GM12878 (cell line): ENCODE data around the gene DPP6. TPM values are rescaled to one million over a fixed set of nuclear protein-coding genes. Genes with fewer than 3 reads are reported as not detected.

ENCODE experiments used
- ATAC-seq: fragments of 200-7000 bp; cut with Tn5 transposase; 3 replicates; pipeline ENCODE4 v1.9.1; 2020; ENCODE audit warnings: mild to moderate bottlenecking, moderate library complexity
- BruUV-seq: library from RNA; stranded (reverse); fragments of 400-500 nt; replicated peaks from 2 replicates; lab custom pipeline; 2021; lab: Mats Ljungman, UMichigan
- CTCF ChIA-PET: fragments of 300-600 bp; sonication (Branson Sonifier 250); formaldehyde crosslinking; extraction: SDS; loops from one replicate; lab custom pipeline; 2021; ENCODE audit warnings: inconsistent platforms; lab: Yijun Ruan, JAX
- POLR2A ChIA-PET: fragments of 350-600 bp; formaldehyde crosslinking; extraction: SDS; loops from one replicate; lab custom pipeline; 2021; ENCODE audit warnings: inconsistent platforms; lab: Charles Lee
- RAD21 ChIA-PET: fragments of 300-600 bp; sonication (Branson Sonifier 250); formaldehyde crosslinking; loops from one replicate; lab custom pipeline; 2023; ENCODE audit warnings: antibody characterized with exemption; ENCODE audit not compliant: unreplicated experiment; lab: Charles Lee
- SMC1A ChIA-PET: fragments of 300-600 bp; sonication (Branson Sonifier 250); formaldehyde crosslinking; loops from one replicate; lab custom pipeline; 2023; ENCODE audit not compliant: unreplicated experiment, uncharacterized antibody; lab: Charles Lee
- DNase-seq: peaks from one replicate; pipeline ENCODE4 v3.0.0-alpha.2; 2011; ENCODE audit warnings: low read depth, low spot score
- FAIRE-seq: peaks from 3 replicates; lab custom pipeline; 2011; peaks lifted over from hg19 to GRCh38; lab: Jason Lieb, UNC
- H2AFZ ChIP-seq: 2 replicates; pipeline ENCODE4 v1.6.0; 2011; ENCODE audit warnings: low read depth, low read length, control low read depth; ENCODE audit not compliant: control insufficient read depth
- H3K27ac ChIP-seq: 2 replicates; pipeline ENCODE4 v1.5.1; 2011; ENCODE audit warnings: control low read depth; ENCODE audit not compliant: control insufficient read depth, insufficient read depth
- H3K27me3 ChIP-seq, 2 experiments: replicated peaks in 1 of 2; 2 replicates each; pipeline versions ENCODE4 v1.6.0 to v1.6.1; 2011; ENCODE audit warnings: low read length in 1 of 2; ENCODE audit not compliant: control insufficient read depth in 2 of 2, insufficient read depth in 2 of 2
- H3K36me3 ChIP-seq, 2 experiments: 2 replicates each; pipeline ENCODE4 v1.5.1; 2011; ENCODE audit warnings: low read length in 1 of 2; ENCODE audit not compliant: control insufficient read depth in 2 of 2, insufficient read depth in 2 of 2
- H3K4me1 ChIP-seq: 2 replicates; pipeline ENCODE4 v1.6.1; 2011; ENCODE audit warnings: mild to moderate bottlenecking, low read length, moderate library complexity, mixed read lengths; ENCODE audit not compliant: control insufficient read depth, insufficient read depth
- H3K4me2 ChIP-seq: 2 replicates; pipeline ENCODE4 v1.6.0; 2011; ENCODE audit warnings: control low read depth; ENCODE audit not compliant: control insufficient read depth, insufficient read depth
- H3K4me3 ChIP-seq: fragments of 200-600 bp; sonication (generic); 2 replicates; pipeline ENCODE4 v1.5.1; 2016
- H3K79me2 ChIP-seq: 2 replicates; pipeline ENCODE4 v1.6.0; 2011; ENCODE audit warnings: low read length; ENCODE audit not compliant: control insufficient read depth, insufficient read depth
- H3K9ac ChIP-seq: 2 replicates; pipeline ENCODE4 v1.8.0; 2011; ENCODE audit warnings: low read length, control low read depth, mixed read lengths; ENCODE audit not compliant: control insufficient read depth, insufficient read depth
- H3K9me3 ChIP-seq: replicated peaks from 3 replicates; pipeline ENCODE4 v1.5.1; 2011; ENCODE audit warnings: mild to moderate bottlenecking, low read length; ENCODE audit not compliant: control insufficient read depth, insufficient read depth
- H4K20me1 ChIP-seq: 2 replicates; pipeline ENCODE4 v1.6.0; 2011; ENCODE audit not compliant: control insufficient read depth, insufficient read depth
- BCLAF1 ChIP-seq: fragments of 450-650 bp; IDR thresholded peaks from 2 replicates; pipeline ENCODE4 v1.6.1; 2017; ENCODE audit warnings: antibody characterized with exemption, mild to moderate bottlenecking, moderate library complexity
- FOXM1 ChIP-seq: IDR thresholded peaks from 2 replicates; pipeline ENCODE4 v1.6.1; 2012; ENCODE audit warnings: low read depth, mild to moderate bottlenecking, inconsistent platforms, low read length, moderate library complexity
- HSF1 ChIP-seq: fragments of 150-350 bp; IDR thresholded peaks from 2 replicates; pipeline ENCODE4 v1.6.1; 2014; ENCODE audit warnings: mild to moderate bottlenecking, low read depth, low read length
- JUND ChIP-seq: IDR thresholded peaks from 2 replicates; pipeline ENCODE4 v1.6.1; 2012; ENCODE audit warnings: low read depth, mild to moderate bottlenecking, low read length, improper control_type of control experiment, moderate library complexity
- KAT2A ChIP-seq: conservative IDR thresholded peaks from 2 replicates; pipeline ENCODE4 v1.6.1; 2011; ENCODE audit warnings: low read depth, low read length; ENCODE audit not compliant: control insufficient read depth
- MEF2A ChIP-seq: IDR thresholded peaks from 2 replicates; pipeline ENCODE4 v1.6.1; 2011; ENCODE audit warnings: low read depth, mild to moderate bottlenecking, low read length, moderate library complexity; ENCODE audit not compliant: insufficient read depth
- NR2C1 ChIP-seq: fragments of 450-650 bp; IDR thresholded peaks from 2 replicates; pipeline ENCODE4 v1.6.1; 2017; ENCODE audit warnings: antibody characterized with exemption, mild to moderate bottlenecking, moderate library complexity
- REST ChIP-seq: IDR thresholded peaks from 2 replicates; pipeline ENCODE4 v1.6.1; 2012; ENCODE audit warnings: mild to moderate bottlenecking, low read depth, low read length
- RFX5 ChIP-seq: IDR thresholded peaks from 2 replicates; pipeline ENCODE4 v1.6.1; 2011; ENCODE audit warnings: low read depth, low read length, improper control_type of control experiment
- SIN3A ChIP-seq: IDR thresholded peaks from 2 replicates; pipeline ENCODE4 v1.6.1; 2012; ENCODE audit warnings: low read depth, low read length, improper control_type of control experiment
- SREBF2 ChIP-seq: IDR thresholded peaks from 2 replicates; pipeline ENCODE4 v1.6.1; 2012; ENCODE audit warnings: mild to moderate bottlenecking, low read length
- SRF ChIP-seq, 2 experiments: IDR thresholded peaks; 2 replicates each; pipeline ENCODE4 v1.6.1; 2011; ENCODE audit warnings: low read depth in 2 of 2, low read length in 2 of 2, mild to moderate bottlenecking in 1 of 2, moderate library complexity in 1 of 2
- WGBS: methylation state at CpG from one replicate; pipeline ENCODE4 v1.1.6; 2016; ENCODE audit warnings: low lambda C conversion rate; ENCODE audit not compliant: insufficient replicate concordance, insufficient coverage; ENCODE audit errors: missing lambda C conversion rate; 5-methylcytosine and 5-hydroxymethylcytosine counted together
- in situ Hi-C: fragments of 300-500 bp; cut with MboI; formaldehyde crosslinking; loops from 9 replicates; pipeline ENCODE4 v1.14.3; 2018; ENCODE audit warnings: mixed read lengths
- intact Hi-C: fragments of 100-400 bp; cut with micrococcal nuclease; formaldehyde crosslinking; loops from one replicate; pipeline ENCODE4 v1.14.2; 2022; ENCODE audit not compliant: unreplicated experiment
- polyA plus RNA-seq, 11 experiments: library from polyadenylated mRNA; depleted of rRNA in 4 of 11; unstranded in 6 of 11; stranded (reverse) in 5 of 11; fragments of >200 nt; fragmentation: Nextera tagmentation in 4 of 11; fragmentation: Illumina TruSeq in 1 of 11; extraction: Ambion mirVana in 4 of 11; extraction: Trizol in 1 of 11; gene quantifications; 1 replicate in 1 of 11; 2 replicates in 10 of 11; pipeline versions ENCODE4 v1.2.1 to v1.2.3, GENCODE V29; 2011 to 2016; ENCODE audit warnings: inconsistent platforms in 2 of 11, missing spikeins in 2 of 11, low read depth in 1 of 11
- total RNA-seq, 4 experiments: library from RNA; depleted of rRNA in 3 of 4; stranded (reverse); fragments of >200 nt in 3 of 4; fragmentation: Illumina TruSeq in 1 of 4; extraction: Trizol in 1 of 4; gene quantifications; 2 replicates each; pipeline versions ENCODE4 v1.2.1 to v1.2.3, GENCODE V29; 2013 to 2021

The DPP6 gene
- total and polyA plus RNA-seq, 10 of the 15 experiments (the other 5 are each of a cell fraction or from before 2014, with no cell fraction given): not detected

DNA sequence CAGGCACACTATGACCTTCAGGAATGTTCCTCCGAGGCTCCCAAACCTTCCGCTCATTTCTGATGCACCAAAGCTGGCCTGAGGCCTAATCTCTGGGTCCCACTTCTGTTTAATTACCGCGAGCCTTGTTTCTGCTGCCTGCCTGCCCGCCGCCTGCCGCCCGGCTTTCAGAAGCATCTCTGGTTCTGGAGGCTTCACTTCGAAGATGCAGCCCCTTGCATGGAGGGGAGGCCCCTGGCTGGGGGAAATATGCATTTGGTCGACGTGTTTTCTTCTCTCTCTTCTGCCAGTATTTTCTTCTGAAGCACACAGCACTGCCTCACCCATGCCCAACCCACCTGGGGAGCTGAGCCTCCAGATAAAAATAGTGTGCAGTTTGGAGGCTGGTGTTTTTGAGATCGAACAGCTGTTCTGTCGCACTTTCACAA is 783.8 kb downstream of the DPP6 start:
- no TSS peak for BruUV-seq
- Histone ChIP-seq H3K36me3 (no peaks in the 10 kb centered on the region), H3K79me2 (no peaks in the 10 kb centered on the region), H3K9me3 (no peaks in the 10 kb centered on the region; the same call in 2 of the 3 replicates), H3K27me3 (no peaks in the 10 kb centered on the region), H3K4me3 (no peak overlapping the region), H3K27ac (no peak overlapping the region), H3K4me1 (peaks cover 4% of the 10 kb centered on the region), H2AFZ (no peak overlapping the region), H4K20me1 (no peaks in the 10 kb centered on the region), H3K4me2 (no peak overlapping the region), H3K9ac (no peak overlapping the region)
- SMC1A ChIA-PET: interaction anchor here (2.8 to 3.8 kb wide), 2 partner anchors 29 to 91 kb away, joined by 11 to 13 read pairs; no protein-coding TSS in a partner anchor
- TF ChIP-seq MEF2A: no peak
- no peak for TF ChIP-seq SREBF2
- no peak for TF ChIP-seq HSF1
- no peak for TF ChIP-seq NR2C1
- no peak for TF ChIP-seq RFX5
- no peak for TF ChIP-seq REST
- TF ChIP-seq SRF (IDR thresholded peaks at IDR 0.05; ENCODE audit: low read depth in 2 of 2, low read length in 2 of 2): no peak
- no peak for TF ChIP-seq JUND
- TF ChIP-seq KAT2A: no peak
- no peak for TF ChIP-seq BCLAF1
- TF ChIP-seq FOXM1: no peak
- no peak for TF ChIP-seq SIN3A
- POLR2A ChIA-PET: no interaction called here
- RAD21 ChIA-PET: no interaction called here
- CTCF ChIA-PET: interaction anchor here (0.8 to 3.6 kb wide), 3 partner anchors 25 to 91 kb away, joined by 3 to 20 read pairs (median 3); no protein-coding TSS in a partner anchor
- FAIRE-seq (no peak), ATAC-seq (no peak), DNase-seq (no peak)
- WGBS: 64% methylated on average over 13 of the region's 13 CpGs
- in situ Hi-C loops (no loop called here), intact Hi-C loops (loop anchor here (2.0 to 10.0 kb wide), 3 partner anchors 77 to 463 kb away; no protein-coding TSS in a partner anchor)
